C4-2B (cell line): Measurements from ENCODE around the gene ARHGEF28.

Source experiments
- CTCF ChIP-seq: fragments of 450-650 bp; conservative IDR thresholded peaks from 2 replicates; pipeline ENCODE4 v1.5.1; 2017; ENCODE audit warnings: mild to moderate bottlenecking
- ZFX ChIP-seq: fragments of 450-650 bp; IDR thresholded peaks from 2 replicates; pipeline ENCODE4 v1.6.1; 2017

DNA sequence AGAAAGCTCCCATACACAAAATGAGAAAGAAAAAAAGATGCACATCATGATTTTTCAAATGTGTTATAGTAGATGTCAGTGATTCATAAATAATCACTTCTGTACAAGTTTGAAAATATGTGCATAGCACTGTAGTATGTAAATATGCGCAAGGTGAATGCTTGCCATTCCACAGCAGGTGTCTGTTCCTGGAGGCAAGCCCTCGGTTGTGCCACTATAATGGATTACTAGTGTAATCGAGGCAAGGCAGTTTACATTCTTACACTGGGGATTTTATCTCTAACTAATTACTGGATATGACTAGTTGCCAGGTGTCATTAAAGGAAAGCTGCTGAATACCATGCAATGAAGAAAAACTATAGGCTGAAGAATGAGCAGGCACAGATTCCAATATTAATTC lies 93.6 kb downstream of the ARHGEF28 start:
- TF ChIP-seq CTCF (no peak), ZFX (no peak)
